ENCODE data around the gene NOL4L.

GRCh38 chr20:32556312-32557184 is 28.6 kb downstream of the NOL4L start:
- no peak for TF ChIP-seq CTCF (conservative IDR thresholded peaks at IDR 0.05; ENCODE audit: low read depth, low read length)
- TF ChIP-seq EZH2 (IDR thresholded peaks at IDR 0.05; ENCODE audit: borderline replicate concordance, low read depth, low read length, poor library complexity, severe bottlenecking), result no peak

All from A673 (cell line).